Colonic mucosa (tissue), 4 donors: ENCODE data around the gene ZNF189. TPM values are rescaled to one million over a fixed set of nuclear protein-coding genes. Genes with fewer than 3 reads are reported as not detected.

Experiments used
- DNase-seq: peaks from one replicate; pipeline ENCODE4 v3.0.0-alpha.2; 2020
- H3K27ac ChIP-seq: fragments of 200-600 bp; one replicate; pipeline ENCODE4 v1.8.0; 2021
- H3K27me3 ChIP-seq: fragments of 200-600 bp; one replicate; pipeline ENCODE4 v1.8.0; 2021
- H3K36me3 ChIP-seq: fragments of 200-600 bp; one replicate; pipeline ENCODE4 v1.8.0; 2021
- H3K4me1 ChIP-seq: fragments of 200-600 bp; one replicate; pipeline ENCODE4 v1.8.0; 2021; ENCODE audit warnings: mild to moderate bottlenecking
- H3K4me3 ChIP-seq: fragments of 200-600 bp; one replicate; pipeline ENCODE4 v1.8.0; 2021
- H3K9ac ChIP-seq, 2 donors: one replicate each; pipeline ENCODE4 v1.7.0; 2013; ENCODE audit warnings: control low read depth in 2 of 2, low read depth in 2 of 2, low read length in 2 of 2
- H3K9me3 ChIP-seq: fragments of 200-600 bp; one replicate; pipeline ENCODE4 v1.8.0; 2021
- CTCF ChIP-seq: fragments of 200-600 bp; IDR thresholded peaks from one replicate; pipeline ENCODE4 v1.8.0; 2022; ENCODE audit warnings: antibody characterized with exemption, mild to moderate bottlenecking
- intact Hi-C: fragments of 100-400 bp; cut with DNase I; formaldehyde crosslinking; loops from one replicate; pipeline ENCODE4 v1.14.1; 2022
- total RNA-seq, 2 donors: library from RNA; stranded (reverse); fragmentation: NEBNext Ultra II Directional in 1 of 2; extraction: Animal tissue kit (Norgen Biotek cat#: 25700) in 1 of 2; gene quantifications; one replicate each; pipeline ENCODE4 v1.2.1, GENCODE V29; 2021
- donor health status: healthy.
- donor health status: DM: no; HTN: no; CAD: no.
- donor health status: DM: no; HTN: no; CAD: no.

ZNF189 gene
- total RNA-seq, 2 donors from 2014 or later: 9.3 to 17.4 TPM

GRCh38 chr9:101432171-101432570, 33.5 kb downstream of the ZNF189 start:
- no peaks in the 10 kb centered on the region for H3K36me3 ChIP-seq
- intact Hi-C loops: no loop called here
- H3K27me3 ChIP-seq: no peaks in the 10 kb centered on the region
- H3K4me1 ChIP-seq: no peaks in the 10 kb centered on the region
- TF ChIP-seq CTCF: no peak
- no peak overlapping the region for H3K9ac ChIP-seq
- no peak overlapping the region for H3K4me3 ChIP-seq
- no peak for DNase-seq
- H3K27ac ChIP-seq: no peak overlapping the region
- H3K9me3 ChIP-seq: no peaks in the 10 kb centered on the region

- Histone ChIP-seq H3K27ac (no peak overlapping the region), H3K4me3 (no peak overlapping the region), H3K27me3 (no peaks in the 10 kb centered on the region), H3K36me3 (no peaks in the 10 kb centered on the region), H3K9ac (no peak overlapping the region), H3K4me1 (no peaks in the 10 kb centered on the region), H3K9me3 (no peaks in the 10 kb centered on the region)
- intact Hi-C loops: no loop called here
- no peak for DNase-seq
- no peak for TF ChIP-seq CTCF
Observed at GRCh38 chr9:101432740-101433139, 34.1 kb downstream of the ZNF189 start.

GRCh38 chr9:101433229-101433628, 34.6 kb downstream of the ZNF189 start:
- no peak for DNase-seq
- H3K27me3 ChIP-seq: no peaks in the 10 kb centered on the region
- H3K27ac ChIP-seq: no peak overlapping the region
- H3K9me3 ChIP-seq: no peaks in the 10 kb centered on the region
- H3K9ac ChIP-seq: no peak overlapping the region
- H3K36me3 ChIP-seq: no peaks in the 10 kb centered on the region
- intact Hi-C loops: no loop called here
- H3K4me1 ChIP-seq: no peaks in the 10 kb centered on the region
- no peak overlapping the region for H3K4me3 ChIP-seq
- TF ChIP-seq CTCF: no peak

- DNase-seq: no peak
- no peak overlapping the region for H3K27ac ChIP-seq
- intact Hi-C loops: no loop called here
- H3K4me1 ChIP-seq: no peaks in the 10 kb centered on the region
- no peaks in the 10 kb centered on the region for H3K36me3 ChIP-seq
- H3K9ac ChIP-seq: no peak overlapping the region
- no peak overlapping the region for H3K4me3 ChIP-seq
- no peak for TF ChIP-seq CTCF
- H3K9me3 ChIP-seq: no peaks in the 10 kb centered on the region
- H3K27me3 ChIP-seq: no peaks in the 10 kb centered on the region
Observed at GRCh38 chr9:101434998-101435397, 36.3 kb downstream of the ZNF189 start.

- no peak within 1 kb of the TSS for H3K9ac ChIP-seq
- no peaks in the 10 kb centered on the region for H3K9me3 ChIP-seq
- no peak within 1 kb of the TSS for H3K27ac ChIP-seq
- no peaks in the 10 kb centered on the region for H3K4me1 ChIP-seq
- H3K27me3 ChIP-seq: no peaks in the 10 kb centered on the region
- no peaks in the 10 kb centered on the region for H3K36me3 ChIP-seq
- no peak for TF ChIP-seq CTCF
- no peak within 1 kb of the TSS for H3K4me3 ChIP-seq
- intact Hi-C loops: no loop called here
- no peak for DNase-seq
Observed at GRCh38 chr9:101435601-101436079, 37.0 kb downstream of the ZNF189 start, which contains the start of gene ALDOB. ALDOB (minus strand) TSS chr9:101435774; CDS start chr9:101430887, 4,887 bp downstream.
